ENCODE results near the gene BTBD9. TPM values are rescaled to one million over a fixed set of nuclear protein-coding genes. Genes with fewer than 3 reads are reported as not detected.

BTBD9 gene
- total RNA-seq, 2 donors from 2014 or later: 15.3 to 23.6 TPM

- TF ChIP-seq, protein P1, sequence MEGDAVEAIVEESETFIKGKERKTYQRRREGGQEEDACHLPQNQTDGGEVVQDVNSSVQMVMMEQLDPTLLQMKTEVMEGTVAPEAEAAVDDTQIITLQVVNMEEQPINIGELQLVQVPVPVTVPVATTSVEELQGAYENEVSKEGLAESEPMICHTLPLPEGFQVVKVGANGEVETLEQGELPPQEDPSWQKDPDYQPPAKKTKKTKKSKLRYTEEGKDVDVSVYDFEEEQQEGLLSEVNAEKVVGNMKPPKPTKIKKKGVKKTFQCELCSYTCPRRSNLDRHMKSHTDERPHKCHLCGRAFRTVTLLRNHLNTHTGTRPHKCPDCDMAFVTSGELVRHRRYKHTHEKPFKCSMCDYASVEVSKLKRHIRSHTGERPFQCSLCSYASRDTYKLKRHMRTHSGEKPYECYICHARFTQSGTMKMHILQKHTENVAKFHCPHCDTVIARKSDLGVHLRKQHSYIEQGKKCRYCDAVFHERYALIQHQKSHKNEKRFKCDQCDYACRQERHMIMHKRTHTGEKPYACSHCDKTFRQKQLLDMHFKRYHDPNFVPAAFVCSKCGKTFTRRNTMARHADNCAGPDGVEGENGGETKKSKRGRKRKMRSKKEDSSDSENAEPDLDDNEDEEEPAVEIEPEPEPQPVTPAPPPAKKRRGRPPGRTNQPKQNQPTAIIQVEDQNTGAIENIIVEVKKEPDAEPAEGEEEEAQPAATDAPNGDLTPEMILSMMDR (IDR thresholded peaks at IDR 0.05): no peak
- no peak overlapping the region for H3K27ac ChIP-seq
- no peak overlapping the region for H3K9ac ChIP-seq (ENCODE audit: low read depth in 2 of 2, low read length in 2 of 2)
- no peaks in the 10 kb centered on the region for H3K36me3 ChIP-seq
- no peak overlapping the region for H3K4me3 ChIP-seq
- H3K27me3 ChIP-seq: no peaks in the 10 kb centered on the region
- no peak for DNase-seq
- no peaks in the 10 kb centered on the region for H3K4me1 ChIP-seq
- H3K9me3 ChIP-seq: no peaks in the 10 kb centered on the region
- intact Hi-C loops (cut with DNase I): no loop called here
Measured at GRCh38 chr6:38658418-38659167, 18.9 kb upstream of the BTBD9 start.

- Histone ChIP-seq H3K9ac (ENCODE audit: low read depth in 2 of 2, low read length in 2 of 2) (no peak overlapping the region), H3K4me1 (no peaks in the 10 kb centered on the region), H3K27me3 (no peaks in the 10 kb centered on the region), H3K4me3 (no peak overlapping the region), H3K27ac (no peak overlapping the region), H3K36me3 (no peaks in the 10 kb centered on the region), H3K9me3 (no peaks in the 10 kb centered on the region)
- TF ChIP-seq, protein P1 (IDR thresholded peaks at IDR 0.05): no peak
- DNase-seq: no peak
- intact Hi-C loops (cut with DNase I): no loop called here
Measured at GRCh38 chr6:38656896-38657295, 17.2 kb upstream of the BTBD9 start.

DNA sequence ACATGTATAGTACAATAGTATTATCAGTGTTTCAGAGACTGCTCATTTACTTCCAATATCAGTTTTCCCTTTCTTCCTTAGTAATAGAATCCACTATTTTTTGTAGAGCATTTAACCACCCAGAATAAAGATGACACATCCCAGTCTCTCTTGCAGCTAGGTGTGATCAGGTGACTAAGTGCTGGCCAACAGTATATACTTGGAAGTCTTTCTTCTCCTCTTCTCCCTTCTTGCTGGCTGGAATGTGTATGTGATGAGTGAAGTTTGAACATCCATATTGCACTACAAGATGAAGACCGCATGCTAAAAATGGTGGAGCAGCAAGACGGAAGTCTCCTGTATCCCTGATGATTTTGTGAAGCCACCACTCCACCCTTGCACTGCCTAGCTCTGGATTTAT, 14.5 kb upstream of the BTBD9 start:
- H3K4me3 ChIP-seq: no peak overlapping the region
- H3K27me3 ChIP-seq: no peaks in the 10 kb centered on the region
- TF ChIP-seq, protein P1 (IDR thresholded peaks at IDR 0.05): no peak
- no peak for DNase-seq
- intact Hi-C loops (cut with DNase I): no loop called here
- H3K36me3 ChIP-seq: no peaks in the 10 kb centered on the region
- H3K4me1 ChIP-seq: no peaks in the 10 kb centered on the region
- H3K9ac ChIP-seq (ENCODE audit: low read depth in 2 of 2, low read length in 2 of 2): no peak overlapping the region
- H3K9me3 ChIP-seq: no peaks in the 10 kb centered on the region
- no peak overlapping the region for H3K27ac ChIP-seq

DNA sequence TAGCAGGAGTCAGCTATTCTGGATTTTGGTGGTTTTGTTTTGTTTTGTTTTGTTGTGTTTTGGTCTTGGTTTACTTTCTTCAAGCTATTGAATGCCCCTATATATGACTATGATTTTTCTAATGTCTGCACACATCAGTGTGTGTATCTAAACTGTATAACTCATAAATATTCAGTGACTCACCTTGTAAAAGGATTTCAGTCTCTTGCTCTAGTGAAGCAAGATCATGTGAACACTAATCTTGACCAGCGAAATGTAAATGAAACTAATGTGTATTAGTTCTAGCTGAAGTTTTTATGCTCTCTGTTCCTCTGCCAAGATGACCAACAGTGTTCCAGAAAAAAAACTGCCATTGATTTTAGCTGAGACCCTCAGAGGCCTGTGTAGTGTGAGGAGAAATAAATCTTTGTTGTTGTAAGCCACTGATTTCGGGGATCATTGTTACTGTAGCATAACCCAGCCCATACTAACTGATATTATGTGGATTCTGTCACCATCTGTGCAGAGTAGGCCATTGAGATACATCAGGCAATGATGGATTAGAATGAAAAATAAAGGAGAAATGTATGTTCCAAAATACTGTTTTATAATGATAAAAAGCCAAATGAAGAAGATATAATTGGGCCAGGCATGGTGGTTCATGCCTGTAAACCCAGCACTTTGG, 11.5 kb upstream of the BTBD9 start:
- no peaks in the 10 kb centered on the region for H3K27me3 ChIP-seq
- H3K4me3 ChIP-seq: no peak overlapping the region
- no peak overlapping the region for H3K27ac ChIP-seq
- H3K9ac ChIP-seq (ENCODE audit: low read depth in 2 of 2, low read length in 2 of 2): no peak overlapping the region
- TF ChIP-seq, protein P1 (IDR thresholded peaks at IDR 0.05): no peak
- intact Hi-C loops (cut with DNase I): no loop called here
- no peaks in the 10 kb centered on the region for H3K4me1 ChIP-seq
- DNase-seq: no peak
- H3K36me3 ChIP-seq: no peaks in the 10 kb centered on the region
- H3K9me3 ChIP-seq: no peaks in the 10 kb centered on the region

DNA sequence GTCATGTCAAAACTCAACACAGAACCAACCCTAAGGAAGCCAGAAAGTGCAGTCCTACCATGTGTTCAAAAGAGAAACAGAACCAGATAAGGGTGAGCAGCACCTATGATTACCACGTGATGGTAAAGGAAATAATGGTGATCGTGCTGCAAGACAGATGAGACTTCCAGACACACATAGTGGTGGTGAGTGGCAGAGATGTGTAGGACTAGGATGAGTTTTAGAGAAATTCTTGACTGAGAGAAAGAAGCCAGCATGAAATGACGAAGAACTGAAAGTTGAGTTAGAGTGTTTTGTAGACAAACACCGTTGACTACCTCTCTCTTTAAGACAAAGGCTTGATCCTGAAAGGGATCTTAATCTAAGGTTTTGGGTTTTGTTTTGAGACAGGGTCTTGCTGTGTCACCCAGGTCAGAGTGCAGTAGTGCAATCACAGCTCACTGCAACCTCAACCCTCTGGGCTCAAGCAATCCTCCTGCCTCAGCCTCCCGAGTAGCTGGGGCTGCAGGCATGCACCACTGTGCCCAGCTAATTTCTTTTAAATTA, 10.6 kb upstream of the BTBD9 start:
- intact Hi-C loops (cut with DNase I): no loop called here
- Histone ChIP-seq H3K36me3 (no peaks in the 10 kb centered on the region), H3K27me3 (no peaks in the 10 kb centered on the region), H3K27ac (no peak overlapping the region), H3K9ac (ENCODE audit: low read depth in 2 of 2, low read length in 2 of 2) (no peak overlapping the region), H3K4me3 (no peak overlapping the region), H3K4me1 (no peaks in the 10 kb centered on the region), H3K9me3 (no peaks in the 10 kb centered on the region)
- TF ChIP-seq, protein P1 (IDR thresholded peaks at IDR 0.05): no peak
- no peak for DNase-seq

Data from colonic mucosa (tissue), 4 donors.